Measurements from ENCODE around the gene EFNA2.

DNA sequence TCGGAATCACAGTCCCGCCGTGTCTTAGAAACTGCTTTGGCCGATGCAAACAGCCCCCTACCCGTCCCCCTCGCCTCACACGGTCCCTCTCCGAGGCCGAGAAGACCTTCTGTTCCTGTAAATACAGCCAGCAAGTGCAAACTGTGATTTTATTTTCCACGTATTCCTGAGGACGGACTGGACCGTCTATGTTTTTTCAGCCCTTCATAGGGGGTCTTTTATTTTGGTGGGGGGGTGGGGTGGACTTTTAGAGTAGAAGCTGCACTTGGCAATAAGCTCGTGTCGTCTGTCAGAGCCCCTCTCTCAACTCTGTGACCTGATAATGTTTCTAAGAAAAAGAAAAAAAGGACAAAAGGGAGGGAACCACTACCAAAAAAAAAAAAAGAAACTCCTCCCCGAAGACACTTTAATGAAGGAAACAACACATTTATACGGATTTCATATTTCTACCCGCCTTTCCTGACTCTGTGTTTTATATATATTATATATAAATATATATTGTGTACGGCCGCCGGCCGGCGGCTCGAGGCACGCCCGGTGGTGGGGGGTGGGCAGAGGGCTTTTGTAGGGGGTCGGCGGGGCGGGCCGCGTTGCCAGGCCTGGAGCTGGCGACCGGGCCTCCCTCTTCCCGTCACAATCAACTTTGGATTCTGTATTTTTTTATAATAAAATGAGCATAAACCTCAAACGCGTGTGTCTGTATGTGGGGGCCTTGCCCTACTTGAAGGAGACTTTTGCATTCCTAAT, 15.2 kb downstream of the EFNA2 start:
- TF ChIP-seq, protein P1, sequence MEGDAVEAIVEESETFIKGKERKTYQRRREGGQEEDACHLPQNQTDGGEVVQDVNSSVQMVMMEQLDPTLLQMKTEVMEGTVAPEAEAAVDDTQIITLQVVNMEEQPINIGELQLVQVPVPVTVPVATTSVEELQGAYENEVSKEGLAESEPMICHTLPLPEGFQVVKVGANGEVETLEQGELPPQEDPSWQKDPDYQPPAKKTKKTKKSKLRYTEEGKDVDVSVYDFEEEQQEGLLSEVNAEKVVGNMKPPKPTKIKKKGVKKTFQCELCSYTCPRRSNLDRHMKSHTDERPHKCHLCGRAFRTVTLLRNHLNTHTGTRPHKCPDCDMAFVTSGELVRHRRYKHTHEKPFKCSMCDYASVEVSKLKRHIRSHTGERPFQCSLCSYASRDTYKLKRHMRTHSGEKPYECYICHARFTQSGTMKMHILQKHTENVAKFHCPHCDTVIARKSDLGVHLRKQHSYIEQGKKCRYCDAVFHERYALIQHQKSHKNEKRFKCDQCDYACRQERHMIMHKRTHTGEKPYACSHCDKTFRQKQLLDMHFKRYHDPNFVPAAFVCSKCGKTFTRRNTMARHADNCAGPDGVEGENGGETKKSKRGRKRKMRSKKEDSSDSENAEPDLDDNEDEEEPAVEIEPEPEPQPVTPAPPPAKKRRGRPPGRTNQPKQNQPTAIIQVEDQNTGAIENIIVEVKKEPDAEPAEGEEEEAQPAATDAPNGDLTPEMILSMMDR (IDR thresholded peaks at IDR 0.05; ENCODE audit: low read depth, low read length, poor library complexity, severe bottlenecking): no peak
- TF ChIP-seq EZH2phosphoT487 (IDR thresholded peaks at IDR 0.05; ENCODE audit: borderline replicate concordance, low read length): no peak

Measured in DOHH2 (cell line).